ENCODE data around the gene MMP12.
"Not testable (repeated sequence)": the region's sequence is repeated elsewhere in the genome, so short reads cannot be mapped to it uniquely, and the experiment has no call there.

MMP12 gene

GRCh38 chr11:102874852-102875251, at the start of gene MMP12:
MMP12 (minus strand) TSS chr11:102874982; CDS start chr11:102874937, 45 bp downstream.
- no peak for DNase-seq (ENCODE audit: low spot score)

- no peak for DNase-seq (ENCODE audit: low spot score)
These were observed 46.9 kb upstream of the MMP12 start for GRCh38 chr11:102921587-102922220.

DNA sequence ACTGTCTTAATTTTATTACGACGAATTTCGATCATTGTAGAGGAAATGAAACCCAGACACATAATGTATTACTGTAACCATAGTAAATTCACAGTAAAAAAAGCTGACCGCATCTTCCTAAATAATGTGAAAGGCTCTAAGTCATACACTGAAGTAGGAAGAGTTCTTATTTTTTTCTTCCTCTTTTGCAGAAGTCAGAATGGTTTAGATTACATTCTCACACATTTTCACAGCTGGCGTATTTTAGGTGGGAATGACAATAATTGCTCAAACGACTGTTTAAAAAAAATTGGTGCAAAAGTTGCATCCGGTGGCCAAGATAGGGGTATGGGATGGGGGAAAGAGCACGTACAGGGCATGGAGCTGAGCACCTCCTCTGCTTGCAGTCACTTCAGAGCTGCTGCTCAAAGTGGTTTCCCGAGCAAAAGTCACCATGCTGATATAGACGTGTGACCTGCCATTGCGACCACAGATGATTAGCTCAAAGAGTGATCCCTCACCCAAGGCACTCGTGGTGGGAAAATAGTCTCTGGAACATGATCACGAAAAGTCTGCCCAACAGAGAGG, 45.4 kb upstream of the MMP12 start:
- DNase-seq (ENCODE audit: low spot score), result no peak

- no peak for DNase-seq (ENCODE audit: low spot score)
These were observed 40.2 kb upstream of the MMP12 start for GRCh38 chr11:102915044-102915375.

DNA sequence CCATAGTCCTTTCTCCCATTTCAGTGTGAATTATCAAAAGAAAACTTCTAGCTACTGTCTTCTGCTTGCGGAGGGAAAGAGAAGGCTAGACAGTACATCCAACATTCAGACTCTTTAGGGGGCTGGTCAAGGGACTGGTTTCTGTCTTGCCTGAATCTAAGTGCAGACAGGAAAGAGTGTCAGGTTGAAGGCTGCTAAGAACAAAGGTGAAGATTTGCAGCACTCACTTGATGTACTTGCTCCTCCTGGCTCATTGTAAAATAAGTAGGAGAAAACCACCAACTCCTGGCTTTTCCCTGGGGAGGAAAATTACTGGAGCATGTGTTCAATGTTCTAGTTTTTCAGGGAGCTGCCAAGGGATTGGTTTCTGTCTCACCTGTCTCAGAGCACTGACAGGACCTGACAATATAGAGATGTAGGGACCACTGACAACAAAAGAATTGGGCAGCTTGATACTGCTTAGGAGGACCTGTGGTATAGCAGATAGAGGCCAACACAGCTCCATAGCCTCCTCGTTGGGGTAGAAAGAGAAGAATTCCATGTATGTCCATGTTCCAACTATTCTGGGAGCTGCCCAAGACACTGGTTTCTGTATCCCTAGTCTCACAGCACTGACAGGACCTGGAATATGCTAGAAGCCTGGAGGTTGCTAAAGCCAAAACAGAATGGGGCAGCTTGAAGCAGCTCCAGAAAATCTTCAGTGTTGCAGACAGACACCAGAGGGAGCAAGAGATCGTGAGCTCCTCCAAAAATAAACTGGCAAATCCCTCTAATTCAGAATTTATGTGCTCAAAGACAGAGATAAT, 39.7 kb upstream of the MMP12 start:
- no peak for DNase-seq (ENCODE audit: low spot score)

GRCh38 chr11:102912482-102912830, 37.7 kb upstream of the MMP12 start:
- no peak for DNase-seq (ENCODE audit: low spot score)

- DNase-seq (ENCODE audit: low spot score), result no peak
These were observed 37.1 kb upstream of the MMP12 start for GRCh38 chr11:102911758-102912481.

GRCh38 chr11:102905848-102906247, 31.1 kb upstream of the MMP12 start:
- not testable (repeated sequence) for DNase-seq (ENCODE audit: low spot score)

GRCh38 chr11:102903895-102904294, 29.1 kb upstream of the MMP12 start:
- DNase-seq (ENCODE audit: low spot score), result not testable (repeated sequence)

DNA sequence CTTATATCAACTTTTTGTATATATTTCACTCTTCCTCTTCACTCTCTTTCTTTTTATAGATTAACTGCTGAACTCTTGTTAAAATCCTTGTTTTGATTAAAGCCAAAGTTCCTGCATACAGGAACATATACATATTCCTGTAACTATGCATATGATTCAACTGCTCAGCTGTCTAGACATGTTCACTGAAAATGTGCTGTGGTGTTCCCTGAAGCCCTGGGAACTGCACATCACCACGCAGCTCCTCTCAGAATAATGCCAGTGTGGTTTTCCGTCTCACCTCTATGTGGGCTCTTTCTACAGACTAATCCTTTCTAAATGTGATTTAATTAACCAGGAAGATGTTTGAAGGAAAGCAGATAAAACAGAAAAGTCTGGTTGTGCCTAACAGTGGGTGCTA, 25.6 kb upstream of the MMP12 start:
- no peak for DNase-seq (ENCODE audit: low spot score)

GRCh38 chr11:102891736-102892135, 17.0 kb upstream of the MMP12 start:
- no peak for DNase-seq (ENCODE audit: low spot score)

- DNase-seq (ENCODE audit: low spot score), result no peak
These were observed 12.2 kb upstream of the MMP12 start for GRCh38 chr11:102886999-102887398.

DNA sequence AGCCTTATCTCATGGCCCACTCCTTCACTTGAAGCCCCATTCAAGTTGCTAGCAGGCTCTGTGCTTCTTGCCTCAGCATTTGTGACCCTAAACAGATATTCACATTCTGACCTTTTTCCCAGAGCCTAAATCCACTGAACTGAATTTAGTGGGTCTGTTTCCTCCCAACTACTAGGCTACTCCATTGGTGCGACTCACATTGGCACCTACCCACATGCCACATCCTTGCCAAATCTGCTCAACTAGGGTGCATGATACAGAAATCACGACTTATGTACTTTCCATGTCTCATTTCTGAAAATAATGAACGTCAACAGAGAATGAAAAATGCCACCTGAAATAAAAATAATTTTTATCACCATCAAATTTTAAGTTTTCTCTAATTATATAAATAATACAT, 8.4 kb upstream of the MMP12 start:
- no peak for DNase-seq (ENCODE audit: low spot score)

DNA sequence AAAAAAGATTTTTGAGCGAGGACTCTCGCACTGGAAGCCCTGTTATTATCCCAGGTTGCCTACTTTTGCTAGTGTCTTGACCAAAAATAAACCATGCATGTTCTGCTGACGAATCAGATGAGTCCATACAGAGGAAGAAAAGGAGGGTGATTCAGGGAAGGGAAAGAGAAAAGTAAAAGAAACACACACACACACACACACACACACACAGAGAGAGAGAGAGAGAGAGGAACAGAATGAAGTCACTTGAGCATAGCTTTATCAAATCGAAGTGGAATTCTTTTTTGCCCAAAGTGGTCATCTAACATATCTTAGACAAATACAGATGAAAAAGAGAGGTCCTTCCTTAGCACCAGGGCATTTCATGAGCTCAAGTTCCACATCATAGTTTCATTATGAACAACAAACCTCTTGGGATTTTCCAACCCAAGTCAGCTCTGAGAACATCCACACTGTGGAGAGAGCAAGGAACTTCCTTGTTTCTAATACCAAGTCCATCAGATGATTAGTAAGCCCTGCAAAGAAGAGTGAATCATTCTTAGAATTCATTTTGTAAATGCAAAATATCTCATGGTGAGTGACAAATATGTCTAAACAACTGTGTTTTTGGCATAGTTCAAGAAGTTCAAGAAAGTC, 7.7 kb upstream of the MMP12 start:
- no peak for DNase-seq (ENCODE audit: low spot score)

GRCh38 chr11:102879801-102880200, 5.0 kb upstream of the MMP12 start:
- peak; percentile 1 for DNase-seq (ENCODE audit: low spot score)

GRCh38 chr11:102878595-102878994, 3.8 kb upstream of the MMP12 start:
- no peak for DNase-seq (ENCODE audit: low spot score)

DNA sequence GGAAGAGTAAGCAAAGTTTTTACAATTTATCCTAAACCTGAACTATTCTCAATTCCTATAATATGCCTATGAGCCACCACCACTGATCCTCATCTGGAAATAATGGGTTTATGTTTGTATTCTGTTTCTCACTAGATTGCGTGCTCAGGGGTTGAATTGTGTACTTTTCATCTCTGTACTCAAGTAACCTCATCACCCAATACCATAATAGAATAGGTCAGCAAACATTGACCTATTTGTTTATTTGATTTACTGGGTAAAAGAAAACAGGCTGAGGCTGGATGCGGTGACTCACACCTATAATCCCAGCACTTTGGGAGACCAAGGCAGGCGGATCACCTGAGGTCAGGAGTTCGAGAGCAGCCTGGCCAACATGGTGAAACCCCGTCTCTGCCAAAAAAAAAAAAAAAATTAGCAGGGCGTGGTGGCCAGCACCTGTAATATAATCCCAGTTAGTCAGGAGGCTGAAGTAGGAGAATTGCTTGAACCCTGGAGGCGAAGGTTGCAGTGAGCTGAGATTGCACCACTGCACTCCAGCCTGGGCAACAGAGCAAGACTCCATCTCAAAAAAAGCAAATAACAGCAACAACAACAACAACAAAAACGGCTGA, 5.3 kb downstream of the MMP12 start:
- not testable (repeated sequence) for DNase-seq (ENCODE audit: low spot score)

GRCh38 chr11:102868339-102868738, 6.4 kb downstream of the MMP12 start:
- DNase-seq (ENCODE audit: low spot score), result no peak

GRCh38 chr11:102864724-102865123, 10.1 kb downstream of the MMP12 start:
- DNase-seq (ENCODE audit: low spot score), result no peak

DNA sequence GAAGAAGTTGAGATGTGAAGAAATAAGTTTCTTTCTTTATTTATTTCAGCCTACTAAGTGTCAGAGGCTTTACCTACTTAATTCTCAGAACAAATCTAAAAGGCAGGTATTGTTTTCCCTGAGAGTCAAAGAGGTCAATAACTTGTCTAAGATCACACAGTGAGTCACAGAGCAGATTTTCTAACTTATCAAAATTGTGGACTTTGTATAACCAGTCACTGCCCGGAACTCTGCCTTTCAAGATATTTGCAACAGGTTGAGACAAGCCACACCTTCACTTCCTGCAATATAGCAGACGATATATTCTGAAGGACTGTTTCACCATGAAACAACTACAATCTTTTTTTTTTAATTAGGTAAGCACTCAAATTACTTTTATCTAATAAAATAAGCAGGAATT, 20.8 kb downstream of the MMP12 start:
- no peak for DNase-seq (ENCODE audit: low spot score)

DNA sequence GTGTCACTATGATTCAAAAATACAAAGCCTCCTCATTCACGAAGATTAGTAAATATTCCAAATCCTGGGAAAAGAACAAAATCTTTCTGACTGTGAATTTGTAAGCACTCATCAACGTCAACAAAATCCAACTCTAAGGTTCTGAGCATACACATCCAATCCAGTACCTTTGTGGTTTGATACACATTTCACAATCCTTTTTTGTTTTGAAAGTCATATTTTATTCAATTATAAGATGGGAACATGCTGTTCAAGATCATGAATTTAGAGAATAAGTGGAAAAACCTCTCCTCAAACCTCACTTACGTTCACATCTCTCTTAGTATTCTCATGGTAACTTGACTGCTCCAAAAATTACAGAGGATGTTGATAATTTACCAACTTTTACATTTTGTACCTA, 21.7 kb downstream of the MMP12 start:
- DNase-seq (ENCODE audit: low spot score), result no peak

Data from CD4-positive, alpha-beta T cell treated with Interleukin-6 at 100 ng/mL for 8 hours (primary cell).